Right lobe of liver (tissue), 6 donors: ENCODE measurements around the gene ARFGEF3. TPM values are rescaled to one million over a fixed set of nuclear protein-coding genes. Genes with fewer than 3 reads are reported as not detected.
A peak's percentile ranks its signal among the peaks of the same experiment; 100 is the strongest.
"Not testable (repeated sequence)": the region's sequence is repeated elsewhere in the genome, so short reads cannot be mapped to it uniquely, and the experiment has no call there.

ENCODE experiments used
- ATAC-seq, 4 donors: fragments of 200-7000 bp; cut with Tn5 transposase; one replicate each; pipeline ENCODE4 v1.9.1; 2020; ENCODE audit warnings: mild to moderate bottlenecking in 4 of 4, moderate library complexity in 4 of 4
- DNase-seq, 3 donors: peaks; one replicate each; pipeline ENCODE4 v3.0.0-alpha.2; 2020
- H3K27ac ChIP-seq, 3 donors: fragments of 200-600 bp; one replicate each; pipeline ENCODE4 v1.8.0; 2022
- H3K27me3 ChIP-seq, 2 donors: fragments of 200-600 bp; one replicate each; pipeline ENCODE4 v1.8.0; 2022
- H3K36me3 ChIP-seq, 4 donors: fragments of 200-600 bp; sonication (generic) in 1 of 4; one replicate each; pipeline versions ENCODE4 v1.5.1 to v1.8.0; 2017 to 2022; ENCODE audit warnings: control low read depth in 1 of 4
- H3K4me1 ChIP-seq, 4 donors: fragments of 200-600 bp; sonication (generic) in 1 of 4; one replicate each; pipeline versions ENCODE4 v1.5.1 to v1.8.0; 2017 to 2022; ENCODE audit warnings: control low read depth in 1 of 4
- H3K4me3 ChIP-seq, 3 donors: fragments of 200-600 bp; one replicate each; pipeline ENCODE4 v1.8.0; 2022
- H3K9me3 ChIP-seq, 4 donors: fragments of 200-600 bp; sonication (generic) in 1 of 4; one replicate each; pipeline versions ENCODE4 v1.5.1 to v1.8.0; 2017 to 2022; ENCODE audit warnings: control low read depth in 1 of 4
- POLR2A ChIP-seq: fragments of 450-650 bp; IDR thresholded peaks from one replicate; pipeline ENCODE4 v1.6.1; 2017; ENCODE audit warnings: antibody characterized with exemption, mild to moderate bottlenecking
- WGBS: methylation state at CpG from one replicate; pipeline ENCODE4 v1.1.6; 2018; ENCODE audit warnings: low coverage, low lambda C conversion rate; ENCODE audit not compliant: insufficient coverage; ENCODE audit errors: missing lambda C conversion rate; 5-methylcytosine and 5-hydroxymethylcytosine counted together
- intact Hi-C, 2 donors: fragments of 100-400 bp; cut with DNase I; formaldehyde crosslinking; loops; one replicate each; pipeline versions ENCODE4 v1.11.2 to v1.14.1; 2022
- total RNA-seq, 6 experiments: library from RNA; depleted of rRNA in 2 of 6; stranded (reverse); fragments of >200 nt in 2 of 6; fragmentation: NEBNext Ultra II Directional in 3 of 6; extraction: Animal tissue kit (Norgen Biotek cat#: 25700) in 3 of 6; gene quantifications; one replicate each; pipeline versions ENCODE4 v1.1.0 to v1.2.4, GENCODE V29; 2016 to 2023
- TF ChIP-seq, protein P1 (sequence below), 4 donors: fragments of 200-600 bp in 3 of 4; fragments of 450-650 bp in 1 of 4; IDR thresholded peaks; one replicate each; pipeline versions ENCODE4 v1.5.1 to v1.8.0; 2016 to 2022; ENCODE audit warnings: antibody characterized with exemption in 4 of 4, mild to moderate bottlenecking in 2 of 4
- donor health status: DM: no; HTN: yes; CAD: no.
- donor health status: DM: no; HTN: no; CAD: no.
- donor health status: DM: no; HTN: no; CAD: no.
- donor health status: DM: no; HTN: yes; CAD: no.
- donor health status: DM: no; HTN: yes; CAD: no.

The ARFGEF3 gene
- total RNA-seq, 6 experiments from 2014 or later, result 0.07 to 2.0 (median 0.24) TPM

DNA sequence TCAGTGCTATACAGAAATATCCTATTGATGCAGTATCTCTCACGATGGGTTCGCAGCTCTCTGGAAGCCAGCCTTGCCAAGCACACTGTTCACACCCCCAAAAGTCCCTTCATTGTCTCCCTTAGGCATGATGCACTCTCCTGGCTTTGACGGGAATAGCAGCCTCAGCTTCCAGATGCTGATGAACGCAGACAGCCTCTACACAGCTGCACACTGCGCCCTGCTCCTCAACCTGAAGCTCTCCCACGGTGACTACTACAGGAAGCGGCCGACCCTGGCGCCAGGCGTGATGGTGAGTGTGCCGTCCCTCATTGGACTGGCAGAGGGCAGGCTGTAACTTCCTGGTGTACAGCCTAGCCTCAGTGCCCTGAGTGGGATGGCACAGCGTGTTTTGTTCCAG lies 116.6 kb downstream of the ARFGEF3 start:
- DNase-seq (peak in 2 of 3 donors; percentile 30 to 56), ATAC-seq (peak; percentile 87 to 97 (median 90))
- Histone ChIP-seq H3K4me3 (no peak overlapping the region), H3K9me3 (no peaks in the 10 kb centered on the region), H3K4me1 (no peaks in the 10 kb centered on the region), H3K27ac (no peak overlapping the region), H3K27me3 (no peaks in the 10 kb centered on the region), H3K36me3 (no peaks in the 10 kb centered on the region)
- WGBS, result 40% methylated on average over 2 of the region's 12 CpGs
- intact Hi-C loops, result no loop called here
- TF ChIP-seq, protein P1, sequence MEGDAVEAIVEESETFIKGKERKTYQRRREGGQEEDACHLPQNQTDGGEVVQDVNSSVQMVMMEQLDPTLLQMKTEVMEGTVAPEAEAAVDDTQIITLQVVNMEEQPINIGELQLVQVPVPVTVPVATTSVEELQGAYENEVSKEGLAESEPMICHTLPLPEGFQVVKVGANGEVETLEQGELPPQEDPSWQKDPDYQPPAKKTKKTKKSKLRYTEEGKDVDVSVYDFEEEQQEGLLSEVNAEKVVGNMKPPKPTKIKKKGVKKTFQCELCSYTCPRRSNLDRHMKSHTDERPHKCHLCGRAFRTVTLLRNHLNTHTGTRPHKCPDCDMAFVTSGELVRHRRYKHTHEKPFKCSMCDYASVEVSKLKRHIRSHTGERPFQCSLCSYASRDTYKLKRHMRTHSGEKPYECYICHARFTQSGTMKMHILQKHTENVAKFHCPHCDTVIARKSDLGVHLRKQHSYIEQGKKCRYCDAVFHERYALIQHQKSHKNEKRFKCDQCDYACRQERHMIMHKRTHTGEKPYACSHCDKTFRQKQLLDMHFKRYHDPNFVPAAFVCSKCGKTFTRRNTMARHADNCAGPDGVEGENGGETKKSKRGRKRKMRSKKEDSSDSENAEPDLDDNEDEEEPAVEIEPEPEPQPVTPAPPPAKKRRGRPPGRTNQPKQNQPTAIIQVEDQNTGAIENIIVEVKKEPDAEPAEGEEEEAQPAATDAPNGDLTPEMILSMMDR (IDR thresholded peaks at IDR 0.05), result peak; percentile 35 to 54 (median 47)
- no peak for TF ChIP-seq POLR2A

DNA sequence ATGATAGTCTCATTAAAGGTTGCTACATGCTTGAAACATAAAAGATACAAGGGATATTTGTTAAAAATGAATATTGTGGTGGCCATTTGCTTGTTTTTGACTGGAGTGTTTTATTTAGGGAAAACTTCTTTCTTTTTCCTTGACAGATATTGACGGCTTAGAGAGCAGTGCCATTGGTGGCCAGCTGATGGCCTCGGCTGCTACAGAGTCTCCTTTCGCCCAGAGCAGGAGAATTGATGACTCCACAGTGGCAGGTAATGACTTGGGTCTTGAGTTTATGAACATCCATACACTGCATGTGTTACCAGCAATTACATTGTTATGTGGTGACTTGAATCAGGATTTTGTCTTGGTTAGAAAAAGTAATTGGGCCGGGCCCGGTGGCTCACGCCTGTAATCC lies 124.1 kb downstream of the ARFGEF3 start:
- TF ChIP-seq, protein P1 (IDR thresholded peaks at IDR 0.05), result peak in 2 of 4 donors; percentile 12 to 13
- no peak for TF ChIP-seq POLR2A

DNA sequence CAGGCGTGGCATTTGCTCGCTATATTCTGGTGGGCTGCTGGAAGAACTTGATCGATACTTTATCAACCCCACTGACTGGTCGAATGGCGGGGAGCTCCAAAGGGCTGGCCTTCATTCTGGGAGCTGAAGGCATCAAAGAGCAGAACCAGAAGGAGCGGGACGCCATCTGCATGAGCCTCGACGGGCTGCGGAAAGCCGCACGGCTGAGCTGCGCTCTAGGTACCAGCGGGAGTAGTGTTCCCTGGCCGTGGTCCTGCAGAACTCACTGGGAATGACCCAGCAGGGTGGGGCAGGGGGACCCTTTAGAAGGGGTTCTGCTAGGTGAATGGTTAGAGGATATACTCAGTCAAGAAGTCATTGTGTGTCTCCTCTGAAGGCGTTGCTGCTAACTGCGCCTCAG lies 125.0 kb downstream of the ARFGEF3 start:
- intact Hi-C loops, result loop anchor here (5.0 to 10.0 kb wide), 2 partner anchors 169 to 172 kb away; no protein-coding TSS in a partner anchor
- DNase-seq (no peak), ATAC-seq (no peak)
- no peaks in the 10 kb centered on the region for H3K9me3 ChIP-seq
- WGBS, result 91% methylated on average over 10 of the region's 17 CpGs
- peaks cover 0 to 13% (median 0%) of the 10 kb centered on the region in 4 donors for H3K4me1 ChIP-seq
- H3K4me3 ChIP-seq, result no peak overlapping the region
- H3K36me3 ChIP-seq, result no peaks in the 10 kb centered on the region
- TF ChIP-seq POLR2A, result no peak
- TF ChIP-seq, protein P1 (IDR thresholded peaks at IDR 0.05), result no peak
- H3K27ac ChIP-seq, result no peak overlapping the region
- H3K27me3 ChIP-seq, result no peaks in the 10 kb centered on the region

More for the DNA sequence above, 124.1 kb downstream of the ARFGEF3 start:
- H3K4me3 ChIP-seq, result no peak overlapping the region
- H3K36me3 ChIP-seq, result no peaks in the 10 kb centered on the region
- WGBS, result 33% methylated on average over 1 of the region's 6 CpGs
- ATAC-seq (no peak), DNase-seq (no peak)
- peaks cover 0 to 13% (median 0%) of the 10 kb centered on the region in 4 donors for H3K4me1 ChIP-seq
- H3K27ac ChIP-seq, result no peak overlapping the region
- intact Hi-C loops, result loop anchor here (5.0 to 10.0 kb wide), 2 partner anchors 168 to 171 kb away; no protein-coding TSS in a partner anchor
- no peaks in the 10 kb centered on the region for H3K9me3 ChIP-seq
- H3K27me3 ChIP-seq, result no peaks in the 10 kb centered on the region

DNA sequence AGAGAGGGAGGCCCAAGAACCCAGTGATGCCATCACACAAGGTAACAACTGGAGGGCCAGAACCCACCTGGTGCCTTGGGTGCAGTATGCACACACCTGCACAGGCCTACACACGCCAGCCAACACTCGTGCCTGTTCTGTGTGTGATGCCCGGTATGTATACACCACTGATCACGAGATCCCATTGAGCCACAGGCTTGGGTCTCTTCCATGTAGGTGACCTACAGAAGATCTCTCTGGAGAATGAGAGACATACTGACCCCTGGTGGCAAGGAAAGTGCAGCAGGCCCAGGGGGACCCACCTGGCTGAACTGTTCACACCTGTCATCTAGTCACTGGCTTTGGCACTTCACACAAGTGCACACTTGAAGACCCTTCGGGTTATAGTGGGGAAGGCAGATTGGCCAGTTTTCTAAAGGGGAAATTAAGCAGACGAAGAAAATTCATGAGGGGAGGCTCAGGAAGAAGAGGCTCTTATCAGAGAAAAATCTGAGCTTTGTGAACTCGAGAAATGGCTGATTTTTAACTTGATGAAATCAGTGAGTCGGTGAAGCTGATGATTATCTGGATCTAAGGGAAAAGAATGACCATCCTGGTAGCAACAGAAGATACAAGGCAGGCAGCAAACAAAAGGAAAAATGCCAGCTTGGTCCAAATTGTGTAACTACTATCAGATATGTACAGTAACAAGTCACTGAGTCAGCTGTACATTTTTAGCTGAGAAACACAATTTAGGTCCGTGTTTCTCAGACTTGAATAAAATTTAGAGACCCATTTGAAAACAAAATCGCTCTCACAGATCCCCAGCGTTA lies 125.6 kb downstream of the ARFGEF3 start:
- ATAC-seq, result peak; percentile 73 to 78 (median 78)
- H3K27ac ChIP-seq, result no peak overlapping the region
- TF ChIP-seq POLR2A, result no peak
- TF ChIP-seq, protein P1 (IDR thresholded peaks at IDR 0.05), result peak; percentile 59 to 84 (median 70)
- H3K9me3 ChIP-seq, result no peaks in the 10 kb centered on the region
- H3K36me3 ChIP-seq, result no peaks in the 10 kb centered on the region
- no peaks in the 10 kb centered on the region for H3K27me3 ChIP-seq
- WGBS, result 47% methylated on average over 11 of the region's 11 CpGs
- H3K4me1 ChIP-seq, result peaks cover 0 to 13% (median 0%) of the 10 kb centered on the region in 4 donors
- intact Hi-C loops, result loop anchor here (5.0 to 10.0 kb wide), 2 partner anchors 170 to 173 kb away; no protein-coding TSS in a partner anchor
- H3K4me3 ChIP-seq, result no peak overlapping the region
- peak in 2 of 3 donors; percentile 45 to 66 for DNase-seq

DNA sequence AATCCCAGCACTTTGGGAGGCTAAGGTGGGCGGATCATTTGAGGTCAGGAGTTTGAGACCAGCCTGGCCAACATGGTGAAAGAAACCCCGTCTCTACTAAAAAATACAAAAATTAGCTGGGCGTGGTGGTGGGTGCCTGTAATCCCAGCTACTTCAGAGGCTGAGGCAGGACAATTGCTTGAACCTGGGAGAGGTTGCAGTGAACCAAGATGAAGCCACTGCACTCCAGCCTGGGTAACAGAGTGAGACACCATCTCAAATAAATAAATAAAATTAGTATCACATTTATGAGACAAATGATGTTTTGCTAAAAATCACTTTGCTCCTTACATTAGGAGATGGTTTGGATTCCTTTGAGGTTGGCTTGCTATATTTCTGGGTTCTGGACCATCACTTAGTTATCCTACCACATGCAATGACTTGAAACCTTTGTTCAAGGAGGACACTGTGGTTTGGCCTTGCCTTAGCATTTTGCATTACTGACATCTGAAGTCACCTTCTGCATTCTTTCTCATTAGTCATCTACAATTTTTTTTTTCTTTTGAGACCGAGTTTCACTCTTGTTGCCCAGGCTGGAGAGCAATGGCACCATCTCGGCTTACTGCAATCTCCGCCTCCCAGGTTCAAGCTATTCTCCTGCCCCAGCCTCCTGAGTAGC lies 126.8 kb downstream of the ARFGEF3 start:
- not testable (repeated sequence) for ATAC-seq

More for the DNA sequence above, 126.8 kb downstream of the ARFGEF3 start:
- H3K27ac ChIP-seq, DNase-seq, H3K27me3 ChIP-seq, H3K9me3 ChIP-seq, H3K4me3 ChIP-seq, H3K36me3 ChIP-seq: not testable (repeated sequence)
- WGBS, result 100% methylated on average over 4 of the region's 6 CpGs
- peaks cover 0 to 13% (median 0%) of the 10 kb centered on the region in 4 donors for H3K4me1 ChIP-seq
- intact Hi-C loops, result loop anchor here (5.0 to 10.0 kb wide), 2 partner anchors 171 to 174 kb away; no protein-coding TSS in a partner anchor
